ENCODE results near the gene INSYN2B.

DNA sequence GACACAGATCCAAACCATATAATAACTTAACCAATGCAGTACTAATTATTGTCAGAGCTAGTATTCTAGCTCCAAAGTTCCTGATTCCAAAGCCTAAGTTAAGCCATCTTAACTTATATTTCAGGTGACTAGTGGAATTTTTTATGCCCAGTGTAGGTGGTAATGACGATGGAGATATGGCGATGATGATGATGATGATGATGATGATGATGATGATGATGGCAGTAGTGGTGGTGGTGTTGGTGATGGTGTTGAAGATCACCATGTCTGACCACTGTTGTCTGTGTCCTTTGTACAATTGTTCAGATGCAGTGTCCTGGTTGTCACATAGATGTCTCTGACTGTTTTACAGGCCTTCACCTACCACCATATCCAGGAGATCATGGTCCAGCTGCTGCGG, 139.9 kb downstream of the INSYN2B start:
- TF ChIP-seq SUZ12 (IDR thresholded peaks at IDR 0.05) (no peak), NFRKB (IDR thresholded peaks at IDR 0.05) (no peak), SP1 (IDR thresholded peaks at IDR 0.05) (no peak), FOXM1 (IDR thresholded peaks at IDR 0.05; ENCODE audit: borderline replicate concordance) (no peak), BHLHE40 (IDR thresholded peaks at IDR 0.05; ENCODE audit: borderline replicate concordance) (no peak), HDGF (IDR thresholded peaks at IDR 0.05; ENCODE audit: borderline replicate concordance) (no peak), L3MBTL2 (conservative IDR thresholded peaks at IDR 0.05) (no peak), FOXA1 (IDR thresholded peaks at IDR 0.05) (no peak), LEF1 (IDR thresholded peaks at IDR 0.05; ENCODE audit: borderline replicate concordance) (no peak)
